Placental epithelial cell (primary cell): ENCODE results near the gene SYNRG. TPM values are rescaled to one million over a fixed set of nuclear protein-coding genes. Genes with fewer than 3 reads are reported as not detected.

Source experiments
- small RNA-seq: library from RNA; depleted of rRNA; stranded (forward); fragments of <200 nt; gene quantifications from one replicate; pipeline ENCODE3, GENCODE V24; 2012
- total RNA-seq: library from RNA; depleted of rRNA; stranded (reverse); fragments of >200 nt; gene quantifications from 2 replicates; pipeline ENCODE4 v1.2.3, GENCODE V29; 2012

Gene SYNRG
- total RNA-seq, result 11.6 and 17.7 TPM in 2 replicates

DNA sequence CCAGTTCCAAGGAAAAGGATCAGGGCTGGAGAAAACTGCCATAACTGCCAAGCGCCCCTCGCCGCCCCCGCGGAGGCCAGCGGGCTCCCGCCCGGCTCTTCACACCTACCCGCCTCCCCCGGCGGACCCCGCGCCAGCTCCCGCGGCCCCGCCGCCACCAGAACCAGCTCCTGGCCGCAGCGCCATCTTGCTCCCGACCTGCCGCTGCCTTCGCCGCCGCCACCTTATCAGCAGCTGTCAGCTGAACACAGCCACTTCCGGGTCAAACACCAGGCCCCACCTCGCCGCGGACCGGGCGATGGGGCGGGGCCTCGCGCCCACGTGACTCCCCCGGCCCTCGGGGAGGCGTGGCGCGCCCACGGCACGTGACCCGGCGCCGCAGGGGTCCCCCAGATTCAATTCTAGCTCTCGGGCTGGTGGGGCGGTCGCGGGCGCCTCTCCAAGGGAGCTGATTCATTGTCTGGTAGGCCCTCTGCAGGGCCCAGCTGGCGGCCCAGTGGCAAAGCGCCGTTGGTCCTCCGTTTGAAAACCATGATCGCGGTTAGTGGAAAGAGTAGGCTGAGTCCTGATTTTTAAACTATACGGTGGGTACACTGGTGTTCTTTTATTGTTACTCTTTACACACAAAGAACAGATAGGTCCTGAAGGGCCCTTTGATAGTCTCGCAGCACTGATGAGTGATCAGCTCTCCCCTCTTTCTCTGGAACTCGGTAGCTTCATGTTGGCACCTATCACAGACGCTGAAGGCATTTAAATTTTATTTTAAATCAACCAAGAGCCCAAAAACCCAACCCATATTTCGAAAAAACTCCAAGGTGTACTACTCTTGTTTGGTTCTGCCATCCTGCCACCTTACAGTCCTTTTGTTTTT lies at the start of gene SYNRG:
SYNRG (minus strand) TSS at position 249 of the 871 bp plus-strand sequence; CDS start at position 186, 63 bp downstream.

DNA sequence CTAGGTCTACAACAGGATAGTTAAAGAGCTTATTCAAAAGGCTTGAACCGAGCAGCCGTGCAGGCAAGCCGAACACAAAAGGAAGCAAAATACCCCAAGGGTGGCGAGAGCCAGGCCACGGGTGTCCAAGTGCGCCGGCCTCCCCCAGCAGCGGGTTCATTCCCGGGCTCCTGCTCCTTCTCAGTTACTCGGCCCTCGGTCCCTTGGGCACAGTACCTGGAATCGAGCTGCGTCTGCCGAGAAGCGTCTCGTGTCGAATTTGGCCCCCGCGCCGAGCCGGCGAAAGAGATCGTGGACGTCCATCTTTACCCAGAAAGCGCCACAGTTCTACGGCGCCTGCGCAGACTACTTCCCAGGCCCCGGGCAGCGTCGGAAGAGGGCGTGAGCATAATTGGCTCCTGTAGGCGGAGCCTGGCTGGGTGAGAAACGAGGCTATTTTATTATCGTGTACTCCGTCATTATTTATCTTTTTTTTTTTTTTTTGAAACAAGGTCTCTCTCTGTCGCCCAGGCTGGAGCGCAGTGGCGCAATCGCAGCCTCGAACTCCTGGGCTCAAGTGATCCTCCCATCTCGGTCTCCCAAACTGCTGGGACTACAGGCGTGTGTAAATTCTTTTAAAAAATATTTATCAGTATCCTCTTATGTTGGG lies 34.0 kb upstream of the SYNRG start, which contains the start of gene DDX52:
DDX52 (minus strand) TSS at position 329 of the 649 bp plus-strand sequence; CDS start at position 303, 26 bp downstream.

DNA sequence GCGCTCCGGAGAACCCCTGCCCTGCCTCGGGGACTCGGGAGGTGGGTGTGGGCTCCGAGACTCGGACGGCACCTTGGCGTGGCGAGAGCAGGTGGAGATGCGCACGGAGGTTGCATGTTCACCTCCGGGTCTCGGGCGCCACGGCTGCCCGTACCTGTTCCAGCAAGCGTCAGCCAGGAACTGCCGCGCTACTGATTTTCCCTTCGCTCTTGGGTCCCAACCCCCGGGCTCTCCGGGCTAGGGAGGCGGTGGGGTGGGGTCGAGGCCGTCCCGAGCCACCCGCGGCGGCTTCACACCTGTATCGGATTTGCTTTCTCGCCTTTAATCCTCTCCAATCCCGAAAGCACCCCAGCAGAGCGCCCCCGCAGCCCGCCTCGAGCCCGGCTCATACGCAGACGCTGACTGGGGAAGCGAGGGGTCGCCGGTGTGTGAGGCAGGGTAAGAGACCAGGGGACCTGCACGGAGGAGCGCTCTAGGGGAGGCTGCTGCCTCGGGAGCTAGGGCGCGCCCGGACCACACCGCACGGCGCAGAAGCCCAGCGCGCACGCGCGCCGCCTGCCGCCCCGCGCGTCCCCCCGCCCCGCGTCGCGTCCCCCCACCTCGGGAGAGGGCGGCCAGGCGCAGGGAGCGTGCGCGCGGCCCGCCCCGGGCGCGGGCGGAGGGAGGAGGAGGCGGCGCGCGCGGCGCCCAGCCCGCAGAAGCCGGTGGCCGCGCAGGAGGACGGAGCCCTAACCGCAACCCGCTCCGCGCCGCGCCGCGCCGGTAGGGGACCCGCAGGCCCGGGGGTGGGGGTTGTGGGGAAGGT lies 119.8 kb downstream of the SYNRG start, which contains the start of gene DUSP14:
DUSP14 (plus strand) TSS at position 695 of the 805 bp plus-strand sequence. CDS start 22,382 bp downstream, outside the sequence.

Small RNAs within 50 kb of the gene (small RNA-seq; reads per million reads assigned to genes)
- not detected for gene MIR378J

Other genes starting within 250 kb of the SYNRG start
- not detected in 2 replicates for gene C17orf78, start 233.4 kb downstream of the SYNRG start, total RNA-seq
- 27.1 and 49.9 TPM in 2 replicates for gene ACACA, start 202.6 kb downstream of the SYNRG start, total RNA-seq
- 18.8 and 19.2 TPM in 2 replicates for gene TADA2A, start 202.5 kb downstream of the SYNRG start, total RNA-seq
- gene DUSP14, start 119.5 kb downstream of the SYNRG start, total RNA-seq, result 24.3 and 168 TPM in 2 replicates
- gene DDX52, start 34.0 kb upstream of the SYNRG start, total RNA-seq, result 14.5 and 21.1 TPM in 2 replicates
- not detected in 2 replicates for gene HNF1B, start 135.6 kb upstream of the SYNRG start, total RNA-seq